GM21526 (cell line): ENCODE measurements around the gene MGAT4B.
"Not testable (repeated sequence)": the region's sequence is repeated elsewhere in the genome, so short reads cannot be mapped to it uniquely, and the experiment has no call there.

ENCODE experiments used
- ATAC-seq: cut with Tn5 transposase; IDR thresholded peaks from one replicate; pipeline ENCODE4 v1.9.1; 2021; ENCODE audit warnings: moderate library complexity; ENCODE audit not compliant: unreplicated experiment, low FRiP score

The MGAT4B gene

GRCh38 chr5:179806250-179807048, at the start of gene MGAT4B:
MGAT4B (minus strand) TSS chr5:179806866; CDS start chr5:179806583, 283 bp downstream.
- peak; percentile 56 for ATAC-seq

- ATAC-seq: no peak
Measured at GRCh38 chr5:179854356-179854755, 47.7 kb upstream of the MGAT4B start.

- ATAC-seq: peak; percentile 80
Measured at GRCh38 chr5:179852993-179853547, 46.4 kb upstream of the MGAT4B start.

GRCh38 chr5:179841621-179842020, 35.0 kb upstream of the MGAT4B start:
- ATAC-seq: no peak

- no peak for ATAC-seq
Measured at GRCh38 chr5:179840766-179841165, 34.1 kb upstream of the MGAT4B start.

GRCh38 chr5:179840321-179840720, 33.7 kb upstream of the MGAT4B start:
- ATAC-seq: no peak

- ATAC-seq: no peak
Measured at GRCh38 chr5:179839328-179840256, 32.9 kb upstream of the MGAT4B start.

GRCh38 chr5:179837076-179838011, 30.7 kb upstream of the MGAT4B start:
- ATAC-seq: no peak

GRCh38 chr5:179836225-179837019, 29.8 kb upstream of the MGAT4B start:
- ATAC-seq: no peak

- ATAC-seq: not testable (repeated sequence)
Measured at GRCh38 chr5:179834871-179835270, 28.2 kb upstream of the MGAT4B start.

GRCh38 chr5:179834120-179834519, 27.5 kb upstream of the MGAT4B start:
- ATAC-seq: no peak

- no peak for ATAC-seq
Measured at GRCh38 chr5:179833709-179834070, 27.0 kb upstream of the MGAT4B start.

GRCh38 chr5:179833056-179833708, 26.5 kb upstream of the MGAT4B start:
- no peak for ATAC-seq

GRCh38 chr5:179832039-179832745, 25.5 kb upstream of the MGAT4B start:
- no peak for ATAC-seq

GRCh38 chr5:179830818-179831468, 24.3 kb upstream of the MGAT4B start:
- ATAC-seq: no peak

GRCh38 chr5:179829732-179830435, 23.2 kb upstream of the MGAT4B start:
- no peak for ATAC-seq
